Glutamatergic neuron (in vitro differentiated cells): ENCODE results near the gene INMT. TPM values are rescaled to one million over a fixed set of nuclear protein-coding genes. Genes with fewer than 3 reads are reported as not detected.

Experiments used
- DNase-seq: peaks from one replicate; pipeline ENCODE4 v3.0.0; 2022
- H3K27ac Mint-ChIP-seq: one replicate; pipeline ENCODE4 v1.8.0; 2020; ENCODE audit warnings: mild to moderate bottlenecking, mixed read lengths, inconsistent platforms; ENCODE audit not compliant: unreplicated experiment
- H3K27me3 Mint-ChIP-seq: one replicate; pipeline ENCODE4 v1.8.0; 2020; ENCODE audit warnings: mild to moderate bottlenecking, moderate library complexity, mixed read lengths, inconsistent platforms; ENCODE audit not compliant: unreplicated experiment
- H3K36me3 Mint-ChIP-seq: one replicate; pipeline ENCODE4 v1.8.0; 2020; ENCODE audit warnings: mild to moderate bottlenecking, mixed read lengths, inconsistent platforms; ENCODE audit not compliant: unreplicated experiment
- H3K4me1 Mint-ChIP-seq: one replicate; pipeline ENCODE4 v1.8.0; 2020; ENCODE audit warnings: mild to moderate bottlenecking, low read depth, mixed read lengths, inconsistent platforms; ENCODE audit not compliant: unreplicated experiment
- H3K4me3 Mint-ChIP-seq: one replicate; pipeline ENCODE4 v1.8.0; 2020; ENCODE audit warnings: mild to moderate bottlenecking, mixed read lengths, inconsistent platforms; ENCODE audit not compliant: unreplicated experiment
- H3K9me3 Mint-ChIP-seq: one replicate; pipeline ENCODE4 v1.8.0; 2020; ENCODE audit warnings: mild to moderate bottlenecking, moderate library complexity, mixed read lengths, inconsistent platforms; ENCODE audit not compliant: unreplicated experiment
- CTCF ChIP-seq: fragments of 200-600 bp; sonication (generic); IDR thresholded peaks from one replicate; pipeline ENCODE4 v1.5.0; 2021; ENCODE audit not compliant: partially characterized antibody, unreplicated experiment
- long read RNA-seq: library from polyadenylated mRNA; unstranded; transcript quantifications from one replicate; pipeline ENCODE4 v2.0.0, GENCODE V29; 2020; ENCODE audit not compliant: unreplicated experiment
- total RNA-seq: library from RNA; stranded (reverse); fragmentation: NEBNext Ultra II Directional; extraction: Animal tissue kit (Norgen Biotek cat#: 25700); gene quantifications from one replicate; pipeline ENCODE4 v1.2.1, GENCODE V29; 2021; ENCODE audit not compliant: unreplicated experiment

The INMT gene
- total RNA-seq: 1.7 TPM
- long read RNA-seq: 0 reads

- no peak within 1 kb of the TSS for H3K4me3 Mint-ChIP-seq
- H3K27ac Mint-ChIP-seq: peak within 1 kb of the TSS; percentile 84
- peaks cover 8% of the 10 kb centered on the region for H3K9me3 Mint-ChIP-seq
- peaks cover 21% of the 10 kb centered on the region for H3K36me3 Mint-ChIP-seq
- DNase-seq: no peak
- TF ChIP-seq CTCF: no peak
- H3K4me1 Mint-ChIP-seq: peaks cover 9% of the 10 kb centered on the region
- no peaks in the 10 kb centered on the region for H3K27me3 Mint-ChIP-seq
These were observed at the start of gene INMT for GRCh38 chr7:30751696-30752273. Gene INMT, plus strand, starts transcription at chr7:30752135. Its CDS starts 16 bp downstream, at chr7:30752151.

GRCh38 chr7:30702200-30702599, 49.7 kb upstream of the INMT start:
- TF ChIP-seq CTCF: no peak
- peaks cover 3% of the 10 kb centered on the region for H3K9me3 Mint-ChIP-seq
- peaks cover 4% of the 10 kb centered on the region for H3K27me3 Mint-ChIP-seq
- H3K4me3 Mint-ChIP-seq: no peak overlapping the region
- H3K27ac Mint-ChIP-seq: no peak overlapping the region
- no peaks in the 10 kb centered on the region for H3K36me3 Mint-ChIP-seq
- peaks cover 12% of the 10 kb centered on the region for H3K4me1 Mint-ChIP-seq
- no peak for DNase-seq

DNA sequence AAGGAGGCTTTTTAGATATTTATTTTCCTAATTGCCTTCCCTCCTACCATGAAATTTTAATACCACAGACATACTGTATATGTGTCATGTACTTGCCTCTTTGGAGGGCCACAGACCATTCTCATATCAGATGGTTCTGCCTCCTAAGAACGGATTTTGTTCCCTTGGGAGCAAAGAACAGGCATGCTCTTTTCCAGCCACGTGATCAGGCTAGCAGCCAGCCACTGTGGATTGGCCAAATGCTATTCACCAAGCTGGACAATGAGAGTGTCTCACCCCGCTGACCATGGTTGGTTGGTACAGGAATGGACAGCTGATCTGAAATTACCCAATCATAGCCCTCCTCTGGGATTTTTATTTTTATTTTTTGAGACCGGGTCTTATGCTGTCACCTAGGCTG, 48.2 kb upstream of the INMT start:
- Mint-ChIP-seq H3K4me3 (no peak overlapping the region), H3K27me3 (peaks cover 4% of the 10 kb centered on the region), H3K27ac (no peak overlapping the region), H3K4me1 (peaks cover 14% of the 10 kb centered on the region), H3K9me3 (peaks cover 3% of the 10 kb centered on the region), H3K36me3 (no peaks in the 10 kb centered on the region)
- DNase-seq: no peak
- no peak for TF ChIP-seq CTCF

DNA sequence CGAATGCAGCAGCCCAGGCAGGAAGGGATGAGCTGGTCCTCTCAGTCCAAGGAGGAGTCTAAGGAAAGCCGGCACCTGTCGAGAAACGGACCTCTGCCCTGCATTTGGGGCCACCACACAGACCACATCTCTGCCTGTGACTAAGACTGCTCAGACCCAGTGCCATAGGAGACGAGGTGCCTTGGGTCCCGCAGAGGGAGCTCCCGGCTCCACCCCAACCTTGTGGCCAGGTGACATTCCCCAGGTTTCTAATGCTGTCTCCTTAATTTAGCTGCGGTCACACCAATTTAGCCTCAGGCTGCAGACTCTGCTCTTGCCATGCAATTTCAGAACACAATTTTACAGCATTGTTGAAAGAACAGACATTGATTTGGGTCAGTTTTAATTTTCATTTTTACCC, 46.9 kb upstream of the INMT start:
- no peak for DNase-seq
- no peak overlapping the region for H3K27ac Mint-ChIP-seq
- H3K9me3 Mint-ChIP-seq: peaks cover 3% of the 10 kb centered on the region
- no peak overlapping the region for H3K4me3 Mint-ChIP-seq
- peaks cover 4% of the 10 kb centered on the region for H3K27me3 Mint-ChIP-seq
- no peaks in the 10 kb centered on the region for H3K36me3 Mint-ChIP-seq
- peaks cover 14% of the 10 kb centered on the region for H3K4me1 Mint-ChIP-seq
- TF ChIP-seq CTCF: no peak

DNA sequence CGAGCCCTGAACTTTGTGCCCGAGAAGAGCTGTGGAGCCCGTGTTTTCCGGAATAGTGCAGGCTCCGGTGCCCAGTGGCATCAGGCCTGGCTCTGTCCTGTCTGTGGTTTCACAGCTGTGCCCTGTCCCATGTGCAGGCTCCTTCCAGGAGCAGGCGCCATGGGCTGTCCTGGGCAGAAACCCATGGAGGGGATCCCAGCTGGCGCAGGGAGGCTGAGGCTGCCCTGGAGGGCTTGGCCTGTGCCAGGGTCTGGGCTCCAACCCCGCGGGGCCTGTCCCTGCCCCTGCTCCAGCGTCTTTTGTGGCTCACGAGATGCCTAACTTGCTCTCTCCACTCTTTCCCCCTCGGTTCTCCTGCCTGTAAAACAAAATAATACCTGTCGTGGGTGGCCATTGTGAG, 46.3 kb upstream of the INMT start:
- DNase-seq: no peak
- Mint-ChIP-seq H3K27ac (no peak overlapping the region), H3K4me1 (peaks cover 13% of the 10 kb centered on the region), H3K9me3 (peaks cover 3% of the 10 kb centered on the region), H3K36me3 (no peaks in the 10 kb centered on the region), H3K4me3 (no peak overlapping the region), H3K27me3 (peaks cover 4% of the 10 kb centered on the region)
- TF ChIP-seq CTCF: no peak
